Cortex of kidney (tissue), 1 donor: ENCODE results near the gene C5orf24.
"Not testable (repeated sequence)": the region's sequence is repeated elsewhere in the genome, so short reads cannot be mapped to it uniquely, and the experiment has no call there.

Source experiments
- DNase-seq: peaks from one replicate; lab custom pipeline; 2025; lab: John Stamatoyannopoulos, UW

Gene C5orf24

DNA sequence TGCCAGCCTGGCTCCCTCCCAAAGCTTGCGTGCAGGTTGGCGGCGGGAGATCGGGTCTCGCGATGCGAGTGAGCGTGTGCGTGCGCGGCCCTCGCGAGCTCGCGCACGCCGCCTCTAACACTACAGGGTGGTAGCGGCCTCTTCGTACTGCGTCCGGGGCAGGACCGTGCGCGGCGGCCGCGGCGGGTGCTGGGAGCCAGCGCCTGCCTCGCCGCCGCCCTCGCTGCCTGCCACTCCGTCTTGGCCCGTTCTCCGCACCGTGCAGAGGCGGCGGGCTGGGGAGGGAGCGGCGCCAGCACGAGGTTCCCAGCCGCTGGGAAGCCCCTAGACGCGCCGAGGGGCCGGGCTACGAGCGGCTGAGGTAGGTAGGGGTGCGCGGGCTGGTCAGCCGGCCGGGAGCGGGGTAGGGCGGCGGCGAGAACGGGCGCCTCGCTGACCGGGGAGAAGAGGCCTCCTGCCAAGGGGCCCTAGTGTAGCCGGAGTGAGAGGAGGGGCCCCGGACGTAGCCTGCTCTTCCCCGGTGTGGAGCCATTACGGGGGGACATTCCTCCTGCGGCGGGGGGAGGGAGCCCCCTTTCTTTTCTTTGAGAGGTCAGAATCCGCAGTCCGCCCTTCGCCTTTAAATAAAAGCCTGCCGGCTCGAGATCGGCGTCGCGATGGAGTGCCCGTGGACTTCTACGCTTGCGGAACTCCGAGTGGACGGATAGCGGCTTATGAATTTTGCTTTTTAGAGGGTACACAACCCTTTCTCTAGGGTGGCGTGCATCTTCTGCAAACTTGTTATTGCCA lies at the start of gene C5orf24:
Gene C5orf24, plus strand, starts transcription at position 117 of the 789 bp plus-strand sequence. CDS start 8,933 bp downstream, outside the sequence.
- DNase-seq = peak; percentile 14

DNA sequence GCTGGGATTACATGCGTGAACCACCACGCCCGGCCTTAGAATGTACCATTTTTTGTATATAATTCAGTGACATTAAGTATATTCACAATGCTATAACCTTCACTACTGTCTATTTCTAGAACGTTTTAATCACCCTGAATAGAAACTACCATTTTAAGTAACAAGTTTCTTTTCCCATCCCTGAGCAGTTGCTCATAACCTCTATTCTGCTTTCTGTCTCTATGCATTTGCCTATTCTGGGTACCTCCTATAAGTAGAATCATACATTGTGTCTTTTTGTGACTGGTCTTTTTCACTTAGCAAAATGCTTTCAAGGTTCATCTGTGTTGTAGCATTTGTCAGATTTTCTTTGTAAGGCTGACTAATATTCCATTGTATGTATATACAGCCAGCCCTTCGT lies 47.3 kb upstream of the C5orf24 start:
- DNase-seq = no peak

DNA sequence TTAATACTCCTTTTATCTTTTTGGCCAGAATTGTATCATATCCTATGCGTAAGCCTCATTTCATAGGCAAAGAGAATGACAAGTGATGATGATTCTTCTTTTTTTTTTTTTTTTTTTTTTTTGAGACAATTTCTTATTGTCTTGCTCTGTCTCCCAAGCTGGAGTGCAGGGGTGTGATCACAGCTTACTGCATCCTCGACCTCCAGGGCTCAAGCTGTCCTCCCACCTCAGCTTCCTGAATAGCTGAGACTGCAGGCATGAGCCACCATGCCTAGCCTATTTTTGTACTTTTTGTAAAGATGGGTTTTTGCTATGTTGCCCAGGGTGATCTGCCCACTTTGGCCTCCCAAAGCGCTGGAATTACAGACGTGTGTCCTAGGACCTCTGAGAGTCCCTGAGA lies 41.9 kb upstream of the C5orf24 start:
- DNase-seq = no peak

DNA sequence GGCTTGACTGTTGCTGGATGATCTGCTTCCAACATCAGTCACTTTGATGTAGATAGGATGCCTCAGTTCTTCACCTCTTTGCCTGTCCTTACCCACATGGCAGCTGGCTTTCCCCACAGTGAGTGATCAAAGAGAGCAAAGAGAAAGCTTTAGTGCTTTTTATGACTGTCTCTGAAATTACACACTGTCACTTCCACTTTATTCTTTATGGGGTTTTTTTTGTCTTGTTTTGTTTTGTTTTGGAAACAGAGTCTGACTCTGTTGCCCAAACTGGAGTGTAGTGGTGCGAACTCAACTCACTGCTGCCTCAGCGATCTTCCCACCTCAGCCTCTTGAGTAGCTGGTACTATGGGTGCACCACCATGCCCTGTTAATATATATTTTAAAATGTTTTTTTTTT lies 32.4 kb upstream of the C5orf24 start:
- DNase-seq = no peak

DNA sequence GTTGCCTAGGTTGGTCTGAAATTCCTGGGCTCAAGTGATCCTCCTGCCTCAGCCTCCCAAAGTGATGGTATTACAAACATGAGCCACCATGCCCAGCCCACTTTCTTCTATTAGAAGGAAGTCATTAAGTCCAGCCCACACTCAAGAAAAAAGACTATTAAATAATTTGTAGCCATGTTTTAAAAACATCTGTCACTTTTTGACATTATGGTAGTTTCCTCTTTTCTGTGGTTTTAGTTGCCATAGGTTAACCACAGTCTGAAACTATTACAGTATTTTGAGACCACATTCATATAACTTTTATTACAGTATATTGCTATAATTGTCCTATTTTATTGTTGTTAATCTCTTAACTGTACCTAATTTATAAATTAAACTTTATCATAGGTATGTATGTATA lies 31.9 kb upstream of the C5orf24 start:
- DNase-seq = no peak

DNA sequence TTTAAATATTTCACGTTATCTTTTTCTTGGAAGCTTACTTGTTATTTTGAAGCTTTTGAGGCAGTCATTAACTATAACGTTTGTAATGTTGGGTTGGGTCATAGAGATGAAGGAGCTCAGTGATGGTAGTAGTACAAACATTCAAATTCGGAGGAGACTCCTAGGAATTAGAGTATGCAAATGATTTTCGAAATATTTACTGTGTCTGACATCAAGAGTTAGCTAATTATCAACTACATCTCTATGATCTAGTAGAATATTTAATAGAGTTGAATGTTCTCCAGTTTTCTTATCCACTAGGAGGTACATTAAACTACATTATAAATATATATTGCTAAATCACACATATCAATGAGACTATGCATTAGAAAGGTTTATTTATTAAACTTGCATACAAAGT lies 28.8 kb upstream of the C5orf24 start:
- no peak for DNase-seq

DNA sequence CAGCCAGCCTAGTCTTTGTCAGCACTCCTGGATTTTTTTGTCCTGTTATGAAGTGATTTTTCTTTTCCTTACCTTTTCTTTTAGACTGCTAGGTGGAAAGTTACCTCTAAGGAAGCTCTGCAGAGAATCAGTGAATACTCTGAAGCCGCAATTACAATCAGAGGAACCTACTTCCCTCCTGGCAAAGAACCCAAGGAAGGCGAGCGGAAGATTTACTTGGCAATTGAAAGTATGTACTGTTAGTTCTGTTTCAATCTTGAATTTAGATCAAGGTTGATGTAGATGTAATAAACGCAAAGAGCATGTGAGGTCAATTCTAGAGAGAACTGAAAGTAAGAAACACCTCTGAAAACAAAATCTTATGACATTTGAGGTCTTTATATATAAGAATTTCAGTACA lies 27.0 kb upstream of the C5orf24 start:
- no peak for DNase-seq

DNA sequence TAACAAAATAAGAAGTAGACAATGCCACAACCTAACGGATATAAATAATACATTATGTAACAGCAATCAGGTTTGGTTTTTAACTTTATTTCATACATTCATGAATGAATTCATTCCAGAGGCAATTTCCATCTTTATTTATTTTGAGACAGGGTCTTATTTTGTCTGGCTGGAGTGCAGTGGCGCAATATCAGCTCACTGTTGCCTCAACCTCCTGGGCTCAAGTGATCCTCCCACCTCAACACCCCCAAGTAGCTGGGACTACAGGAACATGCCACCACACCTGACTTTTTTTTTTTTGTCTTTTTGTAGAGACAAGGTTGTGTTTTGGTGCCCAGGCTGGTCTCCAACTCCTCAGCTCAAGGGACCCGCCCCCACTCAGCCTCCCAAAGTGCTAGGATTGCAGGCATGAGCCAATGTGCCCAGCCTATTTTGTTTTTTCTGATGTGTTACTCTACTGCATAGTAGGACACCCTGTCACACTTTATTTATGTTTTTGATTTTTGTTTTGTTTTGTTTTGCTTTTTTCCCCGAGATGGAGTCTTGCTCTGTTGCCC lies 26.3 kb upstream of the C5orf24 start:
- DNase-seq = no peak

DNA sequence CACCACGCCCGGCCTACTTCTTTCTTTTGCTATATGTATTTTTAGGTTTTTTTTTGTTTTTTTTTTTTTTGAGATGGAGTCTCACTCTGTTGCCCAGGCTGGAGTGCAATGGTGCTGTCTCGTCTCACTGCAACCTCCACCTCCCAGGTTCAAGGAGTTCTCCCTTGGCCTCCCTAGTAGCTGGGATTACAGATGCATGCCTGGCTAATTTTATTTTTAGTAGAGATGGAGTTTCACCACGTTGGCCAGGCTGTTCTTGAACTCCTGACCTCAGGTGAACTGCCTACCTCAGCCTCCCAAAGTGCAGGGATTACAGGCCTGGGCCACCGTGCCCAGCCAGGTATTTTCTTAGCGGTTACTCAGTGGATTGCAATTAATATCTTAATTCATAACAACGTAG lies 23.9 kb upstream of the C5orf24 start:
- DNase-seq = no peak

DNA sequence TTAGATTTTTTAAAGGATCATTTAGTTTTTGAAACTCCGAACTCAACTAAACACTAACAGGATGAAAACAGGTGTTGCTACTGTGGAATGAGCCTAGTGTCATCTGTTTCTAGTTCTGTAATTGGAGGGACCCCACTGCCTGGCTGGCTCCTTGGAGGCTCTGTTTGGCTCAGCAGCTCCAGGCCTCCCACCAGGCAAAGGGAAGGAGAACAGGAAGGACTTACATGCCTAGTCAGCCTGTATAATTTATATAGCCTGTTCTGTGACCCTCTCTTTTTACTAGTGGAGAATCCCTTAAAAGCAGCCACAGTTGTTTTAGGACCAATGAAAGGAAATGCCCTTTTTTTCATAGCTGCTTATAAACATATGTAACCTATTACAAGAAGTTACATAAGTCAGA lies 21.1 kb upstream of the C5orf24 start:
- no peak for DNase-seq

DNA sequence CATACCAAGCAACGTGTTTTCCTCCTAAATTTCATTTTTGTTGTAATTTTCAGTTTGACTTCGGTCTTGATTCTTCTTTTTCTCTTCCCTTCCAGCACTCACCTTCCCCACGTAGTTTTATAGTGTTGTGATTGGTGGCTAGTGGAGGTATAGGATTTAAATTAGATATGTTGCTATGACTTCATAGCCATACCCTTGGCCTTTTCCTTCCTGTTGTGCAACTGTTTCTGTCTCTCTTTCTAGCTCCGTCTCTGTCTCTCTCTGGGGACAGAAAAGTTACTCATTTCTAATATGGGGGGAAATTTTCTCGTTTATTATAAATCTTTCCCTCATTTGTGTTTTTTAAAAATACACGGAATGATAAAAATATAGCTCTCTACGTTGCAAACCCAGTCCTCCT lies 20.6 kb upstream of the C5orf24 start:
- DNase-seq = no peak

DNA sequence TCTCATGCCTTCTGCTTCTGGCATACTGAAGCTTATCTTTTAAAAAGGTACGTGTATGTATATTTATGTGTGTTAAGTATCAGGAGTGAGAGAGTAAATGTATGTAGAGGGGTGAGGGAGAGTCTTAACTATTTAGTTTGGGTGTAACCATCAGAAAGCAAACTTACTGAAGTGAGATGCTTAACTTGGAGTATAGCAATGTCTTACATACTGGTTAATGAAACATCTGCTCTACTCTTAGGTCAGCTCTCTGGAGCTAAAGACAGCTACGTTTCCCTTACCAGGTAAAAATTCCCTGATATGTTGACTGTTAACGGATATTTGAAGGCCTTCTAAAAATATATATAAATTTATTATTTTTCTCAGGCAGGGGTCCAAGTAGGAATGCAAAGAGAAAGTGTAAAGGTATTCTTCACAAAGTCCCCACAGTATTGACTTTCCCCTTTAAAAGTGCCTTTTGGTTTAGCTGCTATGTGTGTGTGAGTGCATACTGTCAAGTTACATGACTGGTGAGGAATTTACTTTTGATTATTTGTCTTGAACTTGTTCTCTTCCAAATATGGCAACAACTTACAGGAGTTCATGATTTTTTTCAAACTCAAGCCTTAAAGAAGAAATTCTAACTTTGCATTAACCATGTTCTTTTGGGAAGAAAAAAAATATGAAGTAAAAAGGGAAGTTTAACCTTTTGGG lies 12.3 kb upstream of the C5orf24 start:
- DNase-seq = no peak

DNA sequence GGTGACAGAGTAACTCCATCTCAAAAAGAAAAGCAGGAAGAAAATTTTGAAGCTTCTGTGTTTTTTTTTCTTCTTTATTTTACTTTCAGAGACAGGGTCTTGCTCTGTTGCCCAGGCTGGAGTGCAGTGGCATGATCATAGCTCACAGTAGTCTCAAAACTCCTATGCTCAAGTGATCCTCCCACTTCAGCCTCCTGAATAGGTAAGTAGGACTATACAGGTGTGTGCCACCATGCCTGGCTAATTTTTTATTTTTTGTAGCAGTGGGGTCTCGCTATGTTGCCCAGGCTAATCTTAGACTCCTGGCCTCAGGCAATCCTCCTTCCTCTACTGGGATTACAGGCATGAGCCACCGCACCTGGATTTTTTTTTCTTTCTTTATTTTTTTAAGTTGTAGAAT lies 10.1 kb upstream of the C5orf24 start:
- no peak for DNase-seq

DNA sequence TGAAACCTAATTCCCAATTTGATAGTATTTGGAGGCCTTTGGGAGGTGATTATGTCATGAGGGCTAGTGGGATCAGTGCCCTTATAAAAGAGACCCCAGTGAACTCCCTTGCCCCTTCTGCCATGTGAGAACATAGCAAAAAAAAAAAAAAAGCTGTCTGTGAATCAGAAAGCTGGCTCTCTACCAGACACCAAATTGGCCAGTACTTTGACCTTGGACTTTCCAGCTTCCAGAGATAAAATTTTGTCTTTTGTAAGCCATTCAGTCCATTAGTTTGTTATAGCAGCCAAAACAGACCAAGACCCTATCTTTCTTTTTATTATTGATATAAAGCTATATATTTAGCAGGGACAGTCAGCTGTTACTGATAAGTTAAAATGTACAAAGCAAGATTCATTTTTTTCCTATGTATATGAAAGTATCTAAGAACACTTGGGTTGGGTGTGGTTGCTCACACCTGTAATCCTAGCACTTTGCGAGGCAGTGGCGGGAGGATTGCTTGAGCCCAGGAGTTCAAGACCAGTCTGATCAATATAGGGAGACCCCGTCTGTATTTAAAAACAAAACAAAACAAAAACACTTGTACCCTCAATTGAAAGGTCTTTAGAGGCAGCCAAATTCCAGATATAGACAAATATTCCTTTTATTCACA lies 8.1 kb upstream of the C5orf24 start:
- DNase-seq = no peak

DNA sequence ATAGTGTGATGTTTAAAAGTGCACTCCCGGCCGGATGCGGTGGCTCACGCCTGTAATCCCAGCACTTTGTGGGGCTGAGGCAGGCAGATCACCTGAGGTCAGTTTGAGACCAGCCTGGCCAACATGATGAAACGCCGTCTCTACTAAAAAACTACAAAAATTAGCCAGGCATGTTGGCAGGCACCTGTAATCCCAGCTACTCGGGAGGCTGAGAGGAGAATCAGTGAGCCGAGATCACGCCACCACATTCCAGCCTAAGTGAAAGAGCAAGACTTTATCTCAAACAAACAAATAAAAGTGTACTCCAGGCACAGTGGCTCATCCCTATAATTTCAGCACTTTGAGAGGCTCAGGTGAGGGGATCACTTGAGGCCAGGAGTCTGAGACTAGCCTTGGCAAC lies 7.4 kb upstream of the C5orf24 start:
- not testable (repeated sequence) for DNase-seq

DNA sequence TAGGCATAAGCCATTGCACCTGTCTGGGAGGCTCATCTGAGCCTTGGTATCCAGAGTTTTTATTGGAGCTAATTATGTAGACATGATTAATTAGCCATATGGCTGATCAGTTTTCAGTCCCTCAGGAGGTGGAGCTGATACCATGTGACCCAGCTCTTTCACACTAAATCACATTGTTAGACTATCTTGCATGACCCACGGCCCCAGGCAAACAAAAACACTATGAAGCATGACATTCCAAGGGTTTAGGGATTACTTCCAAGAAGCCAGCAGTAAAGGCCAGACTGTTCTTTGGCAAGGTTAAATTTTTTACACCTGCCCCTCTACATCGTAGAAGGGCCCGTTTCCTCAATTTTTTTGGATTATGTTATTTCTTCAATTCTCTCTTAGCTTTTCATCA lies 5.0 kb upstream of the C5orf24 start:
- DNase-seq = no peak

DNA sequence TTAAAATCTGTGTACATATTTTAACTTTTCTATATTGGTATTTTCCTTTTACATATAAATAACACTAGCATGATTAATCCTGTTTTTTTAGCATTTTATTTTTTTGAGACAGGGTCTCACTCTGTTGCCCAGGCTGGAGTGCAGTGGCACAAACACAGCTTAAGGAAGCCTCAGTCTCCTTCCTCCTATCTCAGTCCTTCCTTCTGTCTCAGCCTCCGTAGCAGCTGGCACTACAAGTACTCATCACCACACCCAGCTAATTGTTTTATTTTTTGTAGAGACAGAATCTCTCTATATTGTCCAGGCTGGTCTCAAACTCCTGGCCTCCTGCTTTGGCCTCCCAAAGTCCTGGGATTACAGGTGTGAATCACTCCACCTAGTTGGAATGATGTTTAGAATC lies 1.5 kb upstream of the C5orf24 start:
- DNase-seq = no peak

DNA sequence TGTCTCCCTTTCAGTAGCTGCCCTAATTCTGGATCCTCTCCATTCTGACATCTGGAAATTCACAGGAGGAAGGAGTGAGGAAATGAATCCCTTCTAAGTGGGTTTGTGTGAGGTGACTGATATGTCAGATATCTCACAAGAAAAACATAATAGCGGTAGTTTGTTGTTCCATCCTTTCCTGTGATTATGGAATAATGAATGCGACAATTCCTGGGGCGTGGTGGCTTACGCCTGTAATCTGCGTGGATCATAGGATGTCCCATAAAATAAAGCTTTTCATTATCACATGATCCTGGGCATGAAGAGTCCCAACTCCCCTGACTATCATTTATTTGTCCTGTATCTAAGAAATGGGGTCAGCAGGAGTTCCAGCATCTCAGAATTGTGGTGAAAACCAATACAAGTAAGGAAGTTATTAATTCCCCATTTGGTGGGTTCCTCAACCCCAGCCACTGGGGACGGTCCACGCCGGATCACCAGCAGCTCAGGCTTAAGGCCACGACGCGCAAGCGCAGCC lies 375 bp upstream of the C5orf24 start:
- no peak for DNase-seq

DNA sequence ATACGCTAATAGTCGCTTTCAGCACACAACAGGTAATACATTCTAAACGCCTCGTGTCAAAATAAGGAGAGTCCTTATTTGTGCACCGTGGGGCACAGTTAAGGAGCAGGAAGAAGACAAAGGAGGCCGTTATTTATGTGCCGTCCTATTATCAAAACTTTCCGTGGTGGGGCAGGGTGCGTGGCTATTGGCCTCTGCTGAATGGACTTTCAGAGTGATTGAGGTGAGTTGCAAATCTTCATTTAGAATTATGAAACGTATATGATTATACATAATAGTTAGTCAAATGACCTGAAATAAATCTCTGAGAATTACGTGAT lies 833 bp downstream of the C5orf24 start:
- DNase-seq = no peak

DNA sequence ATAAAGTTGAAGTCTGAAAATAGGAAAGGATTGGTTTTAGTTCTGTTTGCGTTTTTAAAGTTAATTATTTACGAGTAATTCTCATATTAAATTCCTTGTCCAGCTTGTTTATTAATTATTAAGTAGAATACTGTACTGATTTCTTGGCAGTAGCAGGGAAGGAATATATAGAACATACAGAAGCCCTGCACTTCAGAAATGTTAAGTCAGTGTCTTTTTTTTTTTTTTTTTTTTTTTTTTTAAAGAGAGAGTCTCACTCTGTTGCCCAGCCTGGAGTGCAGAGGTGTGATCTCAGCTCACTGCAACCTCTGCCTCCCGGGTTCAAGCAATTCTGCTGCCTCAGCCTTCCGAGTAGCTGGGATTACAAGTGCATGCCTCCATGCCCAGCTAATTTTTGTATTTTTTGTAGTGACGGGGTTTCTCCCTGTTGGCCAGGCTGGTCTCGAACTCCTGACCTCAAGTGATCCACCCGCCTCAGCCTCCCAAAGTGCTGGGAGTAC lies 3.7 kb downstream of the C5orf24 start:
- not testable (repeated sequence) for DNase-seq

DNA sequence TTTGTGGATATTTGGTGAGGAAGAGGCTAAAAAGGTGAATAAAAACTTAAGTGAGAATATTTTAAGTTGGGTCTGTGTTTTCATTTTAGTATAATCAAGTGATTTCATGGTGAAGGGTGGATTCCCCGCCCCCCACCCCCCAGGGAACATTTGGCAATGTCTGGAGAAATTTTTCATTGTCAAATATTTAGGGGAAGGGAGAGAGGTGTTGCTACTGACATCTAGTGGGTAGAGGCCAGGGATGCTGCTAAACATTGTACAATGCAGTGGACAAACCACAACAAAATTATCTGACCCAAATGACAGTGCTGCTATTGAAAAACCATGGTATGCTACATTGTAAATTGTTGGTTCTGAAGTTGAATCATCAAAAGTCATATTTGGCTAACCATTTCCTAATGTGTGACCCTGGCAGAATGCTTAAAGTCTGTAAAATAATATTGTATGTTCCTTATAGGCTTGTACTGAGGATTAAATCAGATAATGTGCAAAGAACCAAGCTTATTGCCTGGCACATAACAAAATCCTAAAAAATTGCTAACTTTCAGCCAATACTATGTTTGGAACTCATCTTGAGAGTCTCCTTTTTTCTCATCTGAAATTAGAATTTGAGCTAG lies 5.6 kb downstream of the C5orf24 start:
- no peak for DNase-seq

DNA sequence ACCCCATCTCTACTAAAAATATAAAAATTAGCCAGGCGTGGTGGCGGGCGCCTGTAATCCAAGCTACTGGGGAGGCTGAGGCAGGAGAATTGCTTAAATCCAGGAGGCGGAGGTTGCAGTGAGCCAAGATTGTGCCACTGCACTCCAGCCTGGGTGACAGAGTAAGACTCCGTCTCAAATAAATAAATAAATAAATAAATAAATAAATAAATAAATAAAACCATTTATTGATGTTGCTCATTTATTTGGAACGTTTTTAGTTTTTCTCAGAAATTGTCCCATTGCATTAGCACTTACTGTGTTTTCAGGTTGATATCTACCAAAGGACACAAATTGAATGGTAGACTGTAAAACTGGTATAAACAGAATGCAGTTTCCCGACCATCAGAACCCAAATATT lies 10.7 kb downstream of the C5orf24 start:
- not testable (repeated sequence) for DNase-seq
